Pancreas (tissue), 10 donors: ENCODE results near the gene YBX1. TPM values are rescaled to one million over a fixed set of nuclear protein-coding genes. Genes with fewer than 3 reads are reported as not detected.

Experiments
- ATAC-seq, 4 donors: fragments of 200-7000 bp; cut with Tn5 transposase; one replicate each; pipeline versions ENCODE4 v1.8.0 to v1.9.1; 2020; ENCODE audit warnings: mild to moderate bottlenecking in 4 of 4, moderate library complexity in 4 of 4
- DNase-seq, 6 donors: peaks; one replicate each; pipeline ENCODE4 v3.0.0-alpha.2; 2020
- FAIRE-seq: peaks from 2 replicates; lab custom pipeline; 2012; peaks lifted over from hg19 to GRCh38; lab: Jason Lieb, UNC
- H3K27ac ChIP-seq, 4 donors: fragments of 200-600 bp; sonication (generic); 1 replicate in 3 of 4; 2 replicates in 1 of 4; pipeline versions ENCODE4 v1.5.0 to v1.8.0; 2020
- H3K27me3 ChIP-seq, 4 donors: fragments of 200-600 bp; one replicate each; pipeline ENCODE4 v1.8.0; 2021
- H3K36me3 ChIP-seq, 3 donors: fragments of 200-600 bp; sonication (generic) in 1 of 3; one replicate each; pipeline versions ENCODE4 v1.5.0 to v1.8.0; 2020 to 2021
- H3K4me1 ChIP-seq, 3 donors: fragments of 200-600 bp; one replicate each; pipeline ENCODE4 v1.8.0; 2021
- H3K4me3 ChIP-seq, 4 donors: fragments of 200-600 bp; sonication (generic) in 2 of 4; one replicate each; pipeline versions ENCODE4 v1.5.0 to v1.8.0; 2020 to 2021
- H3K9me3 ChIP-seq, 4 donors: fragments of 200-600 bp; one replicate each; pipeline ENCODE4 v1.8.0; 2021
- WGBS, 2 donors: extraction: QIAGEN DNeasy Blood & Tissue Kit; methylation state at CpG; one replicate each; pipeline ENCODE4 v1.1.7; 2013; 5-methylcytosine and 5-hydroxymethylcytosine counted together
- intact Hi-C, 3 donors: fragments of 100-400 bp; cut with DNase I; formaldehyde crosslinking; loops; one replicate each; pipeline versions ENCODE4 v1.11.1 to v1.14.2; 2022
- polyA plus RNA-seq, 2 donors: library from polyadenylated mRNA; stranded (reverse); fragments of 200-250 nt; gene quantifications; one replicate each; pipeline ENCODE4 v1.2.3, GENCODE V29; 2013
- total RNA-seq, 6 donors: library from RNA; stranded (reverse); fragmentation: NEBNext Ultra II Directional in 4 of 6; extraction: Animal tissue kit (Norgen Biotek cat#: 25700) in 4 of 6; gene quantifications; one replicate each; pipeline versions ENCODE4 v1.2.1 to v1.2.4, GENCODE V29; 2021 to 2023
- TF ChIP-seq, protein P1 (sequence below), 4 donors: fragments of 200-600 bp; sonication (generic) in 3 of 4; IDR thresholded peaks; one replicate each; pipeline versions ENCODE4 v1.5.0 to v1.8.0; 2021; ENCODE audit warnings: antibody characterized with exemption in 4 of 4
- donor health status: healthy with polysubstance abuse.
- donor health status: DM: no; HTN: no; CAD: no; lungs with moderate emphysema.
- donor health status: DM: no; HTN: no; CAD: no.
- donor health status: control.
- donor health status: control.
- donor health status: Bipolar disorder and iron deficiency.
- donor health status: DM: yes; HTN: yes; CAD: no.
- donor health status: DM: no; HTN: no; CAD: no.
- donor health status: DM: no; HTN: no; CAD: no.
- donor health status: DM: yes; HTN: yes; CAD: no.

YBX1 gene
- total and polyA plus RNA-seq, 8 donors: 97.4 to 240 (median 196) TPM

DNA sequence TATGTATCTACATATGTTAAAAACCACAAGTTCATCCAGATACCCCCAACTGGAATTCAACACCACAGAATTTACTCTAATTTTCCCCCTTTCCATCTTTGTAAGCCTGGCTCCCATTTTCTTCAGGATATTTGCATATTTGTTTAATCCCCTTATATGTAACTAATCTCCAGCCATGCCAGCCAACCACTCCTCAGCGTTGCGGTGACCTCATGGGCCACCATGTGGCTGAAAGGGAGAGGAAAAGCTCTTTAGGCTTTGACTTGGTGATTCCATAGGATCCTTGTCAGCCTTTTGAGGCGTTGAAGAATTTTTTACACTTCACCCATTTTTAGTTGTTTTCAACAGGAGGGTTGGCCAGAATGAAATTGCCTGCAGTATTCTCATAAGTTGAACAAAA is 47.8 kb downstream of the YBX1 start:
- Histone ChIP-seq H3K9me3 (no peaks in the 10 kb centered on the region), H3K4me1 (no peaks in the 10 kb centered on the region), H3K36me3 (no peaks in the 10 kb centered on the region), H3K27ac (no peak overlapping the region), H3K27me3 (no peaks in the 10 kb centered on the region), H3K4me3 (no peak overlapping the region)
- intact Hi-C loops: no loop called here
- FAIRE-seq: no peak
- no peak for DNase-seq
- WGBS, 2 donors: 88 to 89% methylated on average over 3 of the region's 3 CpGs
- no peak for ATAC-seq
- TF ChIP-seq, protein P1, sequence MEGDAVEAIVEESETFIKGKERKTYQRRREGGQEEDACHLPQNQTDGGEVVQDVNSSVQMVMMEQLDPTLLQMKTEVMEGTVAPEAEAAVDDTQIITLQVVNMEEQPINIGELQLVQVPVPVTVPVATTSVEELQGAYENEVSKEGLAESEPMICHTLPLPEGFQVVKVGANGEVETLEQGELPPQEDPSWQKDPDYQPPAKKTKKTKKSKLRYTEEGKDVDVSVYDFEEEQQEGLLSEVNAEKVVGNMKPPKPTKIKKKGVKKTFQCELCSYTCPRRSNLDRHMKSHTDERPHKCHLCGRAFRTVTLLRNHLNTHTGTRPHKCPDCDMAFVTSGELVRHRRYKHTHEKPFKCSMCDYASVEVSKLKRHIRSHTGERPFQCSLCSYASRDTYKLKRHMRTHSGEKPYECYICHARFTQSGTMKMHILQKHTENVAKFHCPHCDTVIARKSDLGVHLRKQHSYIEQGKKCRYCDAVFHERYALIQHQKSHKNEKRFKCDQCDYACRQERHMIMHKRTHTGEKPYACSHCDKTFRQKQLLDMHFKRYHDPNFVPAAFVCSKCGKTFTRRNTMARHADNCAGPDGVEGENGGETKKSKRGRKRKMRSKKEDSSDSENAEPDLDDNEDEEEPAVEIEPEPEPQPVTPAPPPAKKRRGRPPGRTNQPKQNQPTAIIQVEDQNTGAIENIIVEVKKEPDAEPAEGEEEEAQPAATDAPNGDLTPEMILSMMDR (IDR thresholded peaks at IDR 0.05): no peak

DNA sequence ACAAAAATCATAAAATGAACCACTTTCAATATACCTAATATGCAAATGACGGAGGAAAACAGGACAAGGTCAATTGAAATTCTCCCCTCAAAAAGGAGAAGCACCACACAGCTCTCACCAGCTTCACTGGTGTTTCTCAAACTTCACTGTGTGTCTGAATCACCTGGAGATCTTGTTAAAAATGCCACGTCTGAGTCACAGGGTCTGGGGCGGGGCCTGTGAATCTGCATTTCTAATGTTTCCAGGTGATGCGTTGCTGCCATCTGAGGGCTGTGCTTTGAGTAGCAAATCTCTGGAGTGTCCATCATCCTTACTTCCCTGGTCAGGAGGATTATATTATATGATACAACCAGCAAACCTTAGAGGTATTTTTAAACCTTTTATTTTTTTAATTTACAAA is 48.8 kb downstream of the YBX1 start:
- Histone ChIP-seq H3K4me1 (no peaks in the 10 kb centered on the region), H3K4me3 (no peak overlapping the region), H3K27me3 (no peaks in the 10 kb centered on the region), H3K27ac (no peak overlapping the region), H3K9me3 (no peaks in the 10 kb centered on the region), H3K36me3 (no peaks in the 10 kb centered on the region)
- ATAC-seq: no peak
- intact Hi-C loops: no loop called here
- TF ChIP-seq, protein P1 (IDR thresholded peaks at IDR 0.05): no peak
- WGBS, 2 donors: 58 to 60% methylated on average over 4 of the region's 4 CpGs
- FAIRE-seq: no peak
- DNase-seq: no peak

DNA sequence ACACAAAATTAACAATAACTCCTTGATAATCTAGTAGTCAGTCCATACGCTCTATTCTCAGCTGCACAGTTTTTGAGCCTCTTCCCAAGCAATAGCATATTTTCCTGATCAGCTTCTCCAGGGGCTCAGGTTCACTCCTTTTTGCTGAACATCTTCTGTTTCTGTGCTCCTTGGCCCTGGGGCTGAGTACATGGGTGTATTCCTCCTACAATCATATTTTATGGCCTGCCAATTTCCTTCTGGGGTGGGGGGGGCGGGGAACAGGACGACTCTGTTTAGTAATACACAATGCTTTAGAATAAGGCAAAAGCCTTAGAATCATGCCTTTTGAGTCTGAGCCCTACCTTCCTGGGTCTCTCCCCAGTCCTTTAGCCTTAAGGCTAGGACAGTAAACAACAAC is 49.4 kb downstream of the YBX1 start:
- no peaks in the 10 kb centered on the region for H3K36me3 ChIP-seq
- TF ChIP-seq, protein P1 (IDR thresholded peaks at IDR 0.05): no peak
- H3K27ac ChIP-seq: no peak overlapping the region
- 67 to 74% methylated on average over 3 of the region's 3 CpGs for WGBS, 2 donors
- FAIRE-seq (no peak), DNase-seq (no peak), ATAC-seq (no peak)
- no peaks in the 10 kb centered on the region for H3K27me3 ChIP-seq
- H3K9me3 ChIP-seq: no peaks in the 10 kb centered on the region
- intact Hi-C loops: no loop called here
- H3K4me1 ChIP-seq: no peaks in the 10 kb centered on the region
- no peak overlapping the region for H3K4me3 ChIP-seq

DNA sequence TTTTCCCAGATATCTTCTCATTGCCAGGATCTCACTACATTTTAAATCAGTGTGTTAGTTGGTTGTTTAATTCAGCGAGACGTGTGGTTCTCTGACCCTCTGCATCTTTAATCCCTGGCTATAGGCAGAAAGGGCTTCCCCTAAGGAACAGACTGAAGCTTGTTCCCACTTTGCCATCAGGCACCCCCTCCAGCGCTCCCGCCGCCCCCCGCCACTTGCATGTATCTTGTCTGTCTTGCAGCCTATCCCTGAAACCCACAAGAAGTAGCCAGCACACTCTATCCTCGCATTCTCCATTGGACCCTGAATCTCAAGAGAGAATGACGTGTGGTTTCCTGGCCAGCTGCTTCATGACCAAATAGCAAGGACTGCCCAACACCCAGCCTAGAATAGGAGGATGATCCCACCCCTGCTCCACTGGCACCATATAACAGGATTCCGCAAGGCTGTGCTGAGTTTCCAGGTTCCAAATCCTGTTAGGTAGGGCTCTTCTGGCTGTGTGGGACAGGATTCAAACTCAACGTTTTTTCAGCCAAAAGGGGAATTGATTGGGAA is 50.0 kb downstream of the YBX1 start:
- H3K9me3 ChIP-seq: no peaks in the 10 kb centered on the region
- TF ChIP-seq, protein P1 (IDR thresholded peaks at IDR 0.05): no peak
- no peaks in the 10 kb centered on the region for H3K27me3 ChIP-seq
- WGBS, 2 donors: 79 to 82% methylated on average over 10 of the region's 10 CpGs
- intact Hi-C loops: no loop called here
- no peaks in the 10 kb centered on the region for H3K4me1 ChIP-seq
- ATAC-seq (no peak), DNase-seq (no peak), FAIRE-seq (no peak)
- no peak overlapping the region for H3K4me3 ChIP-seq
- H3K36me3 ChIP-seq: no peaks in the 10 kb centered on the region
- H3K27ac ChIP-seq: no peak overlapping the region

DNA sequence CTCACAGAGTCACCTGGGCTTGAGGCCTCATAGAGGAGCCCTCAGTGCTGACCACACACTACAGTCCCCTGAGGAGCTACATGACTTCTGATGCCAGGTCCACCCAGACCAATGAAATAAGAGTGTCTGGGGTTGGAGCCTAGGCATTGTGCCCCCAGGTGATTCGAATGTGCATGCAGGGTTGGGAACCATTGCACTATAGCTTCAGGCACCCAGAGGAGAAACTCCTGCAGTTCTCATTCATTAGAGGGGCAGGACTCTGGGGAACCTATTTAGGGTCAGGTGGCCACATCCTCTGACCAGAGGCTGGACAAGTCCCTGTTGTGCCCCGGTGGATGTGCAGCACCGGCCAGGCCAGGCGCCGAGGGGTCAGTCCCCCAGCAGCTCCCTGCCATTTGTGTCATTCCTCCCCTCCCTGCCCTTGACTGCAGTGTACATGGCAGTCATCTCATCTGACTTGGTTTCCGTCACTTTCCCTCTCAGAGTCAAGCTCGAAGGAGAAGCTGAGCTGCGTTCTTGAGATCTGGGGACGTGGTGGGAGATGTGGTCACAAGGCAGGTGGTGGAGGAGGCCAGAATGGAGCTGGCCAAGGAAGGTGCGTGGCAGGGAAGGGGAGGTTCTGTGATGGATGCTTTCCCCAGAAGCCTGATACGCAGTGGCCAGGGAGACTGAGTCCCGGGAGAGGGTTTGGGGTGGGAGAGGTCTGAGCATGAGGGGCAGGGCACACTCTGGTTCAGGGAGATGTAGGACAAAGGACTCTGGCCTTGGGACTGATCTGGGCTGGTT is 51.4 kb downstream of the YBX1 start:
- H3K27me3 ChIP-seq: no peaks in the 10 kb centered on the region
- no peaks in the 10 kb centered on the region for H3K9me3 ChIP-seq
- no peak overlapping the region for H3K4me3 ChIP-seq
- H3K36me3 ChIP-seq: no peaks in the 10 kb centered on the region
- DNase-seq: no peak
- 74 to 81% methylated on average over 12 of the region's 12 CpGs for WGBS, 2 donors
- FAIRE-seq: no peak
- TF ChIP-seq, protein P1 (IDR thresholded peaks at IDR 0.05): no peak
- ATAC-seq: no peak
- no peak overlapping the region for H3K27ac ChIP-seq
- intact Hi-C loops: no loop called here
- H3K4me1 ChIP-seq: no peaks in the 10 kb centered on the region
